Measurements from ENCODE around the gene RNASE8. TPM values are rescaled to one million over a fixed set of nuclear protein-coding genes. Genes with fewer than 3 reads are reported as not detected.

Gene RNASE8
- total and polyA plus RNA-seq, 10 of the 15 experiments (the other 5 are each of a cell fraction or from before 2014, with no cell fraction given) = not detected

GRCh38 chr14:21047378-21047781, 10.2 kb upstream of the RNASE8 start:
- Histone ChIP-seq H3K9ac (ENCODE audit: control insufficient read depth, insufficient read depth, low read length) (no peak overlapping the region), H4K20me1 (ENCODE audit: control insufficient read depth, insufficient read depth) (no peaks in the 10 kb centered on the region; the same call in 1 of the 2 replicates), H2AFZ (ENCODE audit: control insufficient read depth, low read depth, low read length) (no peak overlapping the region), H3K9me3 (replicated peaks; ENCODE audit: control insufficient read depth, insufficient read depth, low read length) (no peaks in the 10 kb centered on the region), H3K27ac (ENCODE audit: control insufficient read depth, insufficient read depth) (no peak overlapping the region), H3K79me2 (ENCODE audit: control insufficient read depth, insufficient read depth, low read length) (no peaks in the 10 kb centered on the region), H3K27me3 (replicated peaks in 1 of 2; ENCODE audit: control insufficient read depth in 2 of 2, insufficient read depth in 2 of 2, low read length in 1 of 2) (peaks cover 0 to 11% of the 10 kb centered on the region in 2 experiments; a peak in 2 of 4 replicates), H3K4me1 (ENCODE audit: control insufficient read depth, insufficient read depth, low read length) (no peaks in the 10 kb centered on the region), H3K36me3 (ENCODE audit: control insufficient read depth in 2 of 2, insufficient read depth in 2 of 2, low read length in 1 of 2) (no peaks in the 10 kb centered on the region), H3K4me2 (ENCODE audit: control insufficient read depth, insufficient read depth) (no peak overlapping the region), H3K4me3 (no peak overlapping the region)
- in situ Hi-C loops (cut with MboI) (no loop called here), intact Hi-C loops (cut with micrococcal nuclease; ENCODE audit: unreplicated experiment) (no loop called here)
- DNase-seq (ENCODE audit: low read depth, low spot score) (no peak), ATAC-seq (no peak), FAIRE-seq (no peak)
- BruUV-seq (replicated peaks) = no TSS peak
- SMC1A ChIA-PET (ENCODE audit: uncharacterized antibody, unreplicated experiment) = interaction anchor here (1.2 to 2.0 kb wide), 3 partner anchors 21 to 41 kb away, joined by 3 to 17 read pairs (median 4); no protein-coding TSS in a partner anchor
- RAD21 ChIA-PET (ENCODE audit: unreplicated experiment) = interaction anchor here (1.8 kb wide), 1 partner anchor 24 kb away, joined by 4 read pairs; no protein-coding TSS in a partner anchor
- 0% methylated on average over 2 of the region's 2 CpGs for WGBS (ENCODE audit: insufficient coverage, insufficient replicate concordance, low lambda C conversion rate, missing lambda C conversion rate)
- TF ChIP-seq LARP7 (IDR thresholded peaks at IDR 0.05) = no peak
- CTCF ChIA-PET = interaction anchor here (1.5 to 3.2 kb wide), 4 partner anchors 13 to 57 kb away, joined by 3 to 22 read pairs (median 4); no protein-coding TSS in a partner anchor
- POLR2A ChIA-PET = interaction anchor here (1.2 kb wide), 1 partner anchor 32 kb away, joined by 4 read pairs; no protein-coding TSS in a partner anchor

- 50% methylated on average over 2 of the region's 2 CpGs for WGBS (ENCODE audit: insufficient coverage, insufficient replicate concordance, low lambda C conversion rate, missing lambda C conversion rate)
- no peak for DNase-seq (ENCODE audit: low read depth, low spot score)
- Histone ChIP-seq H4K20me1 (ENCODE audit: control insufficient read depth, insufficient read depth) (no peaks in the 10 kb centered on the region; the same call in 1 of the 2 replicates), H3K4me2 (ENCODE audit: control insufficient read depth, insufficient read depth) (no peak overlapping the region), H3K27ac (ENCODE audit: control insufficient read depth, insufficient read depth) (no peak overlapping the region), H3K27me3 (replicated peaks in 1 of 2; ENCODE audit: control insufficient read depth in 2 of 2, insufficient read depth in 2 of 2, low read length in 1 of 2) (peaks cover 0 to 9% of the 10 kb centered on the region in 2 experiments; a peak in 1 of 4 replicates), H3K36me3 (ENCODE audit: control insufficient read depth in 2 of 2, insufficient read depth in 2 of 2, low read length in 1 of 2) (no peaks in the 10 kb centered on the region), H3K4me1 (ENCODE audit: control insufficient read depth, insufficient read depth, low read length) (no peaks in the 10 kb centered on the region), H3K9ac (ENCODE audit: control insufficient read depth, insufficient read depth, low read length) (no peak overlapping the region), H3K4me3 (no peak overlapping the region), H2AFZ (ENCODE audit: control insufficient read depth, low read depth, low read length) (no peak overlapping the region), H3K9me3 (replicated peaks; ENCODE audit: control insufficient read depth, insufficient read depth, low read length) (no peaks in the 10 kb centered on the region), H3K79me2 (ENCODE audit: control insufficient read depth, insufficient read depth, low read length) (no peaks in the 10 kb centered on the region)
- no TSS peak for BruUV-seq (replicated peaks)
- ChIA-PET RAD21 (ENCODE audit: unreplicated experiment) (interaction anchor here (1.8 kb wide), 1 partner anchor 22 kb away, joined by 4 read pairs; no protein-coding TSS in a partner anchor), SMC1A (ENCODE audit: uncharacterized antibody, unreplicated experiment) (interaction anchor here (1.5 to 2.0 kb wide), 2 partner anchors 20 to 33 kb away, joined by 4 to 17 read pairs; no protein-coding TSS in a partner anchor), CTCF (interaction anchor here (0.6 to 3.2 kb wide), 2 partner anchors 18 to 34 kb away, joined by 3 to 22 read pairs; no protein-coding TSS in a partner anchor), POLR2A (interaction anchor here (0.5 kb wide), 1 partner anchor 29 kb away, joined by 4 read pairs; no protein-coding TSS in a partner anchor)
- in situ Hi-C loops (cut with MboI) = no loop called here
- no peak for FAIRE-seq
- ATAC-seq = no peak
- intact Hi-C loops (cut with micrococcal nuclease; ENCODE audit: unreplicated experiment) = no loop called here
- TF ChIP-seq CUX1 (IDR thresholded peaks at IDR 0.05; ENCODE audit: insufficient replicate concordance, low read depth, low read length) (no peak), KLF5 (IDR thresholded peaks at IDR 0.05; ENCODE audit: partially characterized antibody) (no peak), KAT2A (conservative IDR thresholded peaks at IDR 0.05; ENCODE audit: control insufficient read depth, low read depth, low read length) (no peak), SMC3 (IDR thresholded peaks at IDR 0.05; ENCODE audit: borderline replicate concordance, low read length) (no peak), SRF (IDR thresholded peaks at IDR 0.05; ENCODE audit: low read depth in 2 of 2, low read length in 2 of 2) (no peak), RELA (IDR thresholded peaks at IDR 0.05; ENCODE audit: borderline replicate concordance, partially characterized antibody) (no peak), ZZZ3 (IDR thresholded peaks at IDR 0.05; ENCODE audit: control insufficient read depth, insufficient read length, low read depth) (no peak)
Observed at GRCh38 chr14:21048638-21049037, 9.0 kb upstream of the RNASE8 start.

Measured in GM12878 (cell line).